ENCODE measurements around the gene STEAP1B.
A peak's percentile ranks its signal among the peaks of the same experiment; 100 is the strongest.

DNA sequence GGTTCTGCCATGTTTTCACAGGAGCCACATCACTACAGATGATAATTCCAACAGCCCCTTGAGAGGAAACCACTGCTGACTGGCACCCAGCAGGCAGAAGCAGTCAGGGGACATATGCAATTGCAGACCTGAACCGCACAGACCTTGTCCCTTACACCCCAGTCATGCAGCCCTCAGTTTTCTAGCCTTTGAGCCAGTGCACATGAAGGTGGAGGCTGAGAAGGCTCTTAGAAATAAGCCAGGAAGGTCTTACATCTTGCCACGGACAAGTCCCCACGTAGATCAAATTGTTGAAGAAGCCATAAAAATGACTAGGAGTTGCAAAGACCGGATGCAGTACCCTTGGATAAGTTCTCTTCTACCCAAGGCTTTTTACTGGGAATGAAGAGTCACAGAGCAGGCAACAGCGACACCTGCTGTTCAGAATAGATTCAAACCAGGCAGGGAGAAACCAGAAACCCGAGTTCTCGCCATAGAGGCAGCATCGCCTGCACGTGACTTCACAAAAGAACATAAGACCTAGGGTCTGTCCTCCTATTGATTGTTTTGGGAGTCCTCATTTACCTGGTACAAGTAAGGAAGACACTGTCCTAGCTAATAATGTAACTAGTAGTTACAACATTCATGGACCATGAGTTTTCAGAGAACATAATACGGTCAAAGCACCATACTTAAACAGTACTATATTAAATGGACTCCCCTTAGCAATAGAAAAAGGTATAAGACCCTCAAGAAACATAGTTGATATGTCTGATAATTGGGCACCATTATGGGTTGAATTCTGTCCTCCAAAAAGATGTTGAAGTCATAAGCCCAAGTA is 11.1 kb downstream of the STEAP1B start:
- TF ChIP-seq CTCF (IDR thresholded peaks at IDR 0.05), result peak in 6 of 7 experiments; percentile 47 to 87 (median 79)
- TF ChIP-seq POLR2A (IDR thresholded peaks at IDR 0.05), result no peak
- peak in 1 of 3 donors; percentile 33 for TF ChIP-seq POLR2AphosphoS5 (IDR thresholded peaks at IDR 0.05)
